Loucy (cell line): ENCODE data around the gene FCAMR.

Source experiments
- H2AFZ ChIP-seq: fragments of 200-600 bp; sonication (generic); 2 replicates; pipeline ENCODE4 v1.6.0; 2016; ENCODE audit warnings: antibody characterized with exemption, mild to moderate bottlenecking, low read length, moderate library complexity
- H3F3A ChIP-seq: fragments of 200-600 bp; 2 replicates; pipeline ENCODE4 v1.6.0; 2016; ENCODE audit warnings: antibody characterized with exemption, low read depth, mild to moderate bottlenecking
- H3K27me3 ChIP-seq: fragments of 200-600 bp; sonication (generic); 2 replicates; pipeline ENCODE4 v1.6.1; 2014; ENCODE audit warnings: low read length, mild to moderate bottlenecking; ENCODE audit not compliant: insufficient read depth, poor library complexity, severe bottlenecking
- H3K36me3 ChIP-seq: fragments of 200-600 bp; sonication (generic); 2 replicates; pipeline ENCODE4 v1.6.1; 2016; ENCODE audit warnings: low read length; ENCODE audit not compliant: insufficient read depth
- H3K4me1 ChIP-seq: fragments of 200-600 bp; sonication (generic); 2 replicates; pipeline ENCODE4 v1.5.1; 2014; ENCODE audit warnings: low read length, mild to moderate bottlenecking; ENCODE audit not compliant: insufficient read depth, poor library complexity, severe bottlenecking
- H3K4me2 ChIP-seq: fragments of 200-600 bp; sonication (generic); 2 replicates; pipeline ENCODE4 v1.6.0; 2014; ENCODE audit warnings: antibody characterized with exemption, low read length, low read depth, mild to moderate bottlenecking; ENCODE audit not compliant: poor library complexity, severe bottlenecking
- H3K4me3 ChIP-seq: fragments of 200-600 bp; sonication (generic); 2 replicates; pipeline ENCODE4 v1.5.1; 2014; ENCODE audit warnings: low read length, mild to moderate bottlenecking, mixed read lengths; ENCODE audit not compliant: poor library complexity, severe bottlenecking
- H3K79me2 ChIP-seq: fragments of 200-600 bp; sonication (generic); 2 replicates; pipeline ENCODE4 v1.6.1; 2014; ENCODE audit warnings: low read length; ENCODE audit not compliant: insufficient read depth
- H3K9ac ChIP-seq: fragments of 200-600 bp; sonication (generic); 2 replicates; pipeline ENCODE4 v1.6.0; 2014; ENCODE audit warnings: mild to moderate bottlenecking, low read depth, low read length, moderate library complexity; ENCODE audit not compliant: poor library complexity, severe bottlenecking
- H3K9me2 ChIP-seq: fragments of 200-600 bp; sonication (generic); replicated peaks from 2 replicates; pipeline ENCODE4 v1.6.1; 2016; ENCODE audit warnings: low read depth, low read length, mixed read lengths
- H3K9me3 ChIP-seq: fragments of 200-600 bp; sonication (generic); 2 replicates; pipeline ENCODE4 v1.6.1; 2014; ENCODE audit warnings: mild to moderate bottlenecking, antibody characterized with exemption, low read length, low read depth; ENCODE audit not compliant: insufficient read depth
- H4K20me1 ChIP-seq: fragments of 200-600 bp; sonication (generic); 2 replicates; pipeline ENCODE4 v1.6.0; 2014; ENCODE audit warnings: antibody characterized with exemption, low read length, mild to moderate bottlenecking; ENCODE audit not compliant: insufficient read depth, poor library complexity, severe bottlenecking
- CTCF ChIP-seq: fragments of 200-600 bp; sonication (generic); conservative IDR thresholded peaks from 2 replicates; pipeline ENCODE4 v1.5.1; 2014; ENCODE audit warnings: mild to moderate bottlenecking, antibody characterized with exemption, low read length
- EZH2phosphoT487 ChIP-seq: fragments of 200-600 bp; IDR thresholded peaks from 2 replicates; pipeline ENCODE4 v1.6.1; 2018; ENCODE audit warnings: antibody characterized with exemption, mild to moderate bottlenecking, moderate library complexity, borderline replicate concordance

Gene FCAMR

GRCh38 chr1:206930210-206930798, 40.0 kb downstream of the FCAMR start:
- no peaks in the 10 kb centered on the region for H4K20me1 ChIP-seq
- H3K4me3 ChIP-seq = no peak overlapping the region
- no peak overlapping the region for H3K4me2 ChIP-seq
- H2AFZ ChIP-seq = no peak overlapping the region
- H3K27me3 ChIP-seq = no peaks in the 10 kb centered on the region
- H3K4me1 ChIP-seq = no peaks in the 10 kb centered on the region
- no peaks in the 10 kb centered on the region for H3F3A ChIP-seq
- no peaks in the 10 kb centered on the region for H3K9me2 ChIP-seq
- H3K36me3 ChIP-seq = no peaks in the 10 kb centered on the region
- no peaks in the 10 kb centered on the region for H3K79me2 ChIP-seq
- H3K9me3 ChIP-seq = no peaks in the 10 kb centered on the region
- TF ChIP-seq CTCF (no peak), EZH2phosphoT487 (no peak)
- no peak overlapping the region for H3K9ac ChIP-seq

DNA sequence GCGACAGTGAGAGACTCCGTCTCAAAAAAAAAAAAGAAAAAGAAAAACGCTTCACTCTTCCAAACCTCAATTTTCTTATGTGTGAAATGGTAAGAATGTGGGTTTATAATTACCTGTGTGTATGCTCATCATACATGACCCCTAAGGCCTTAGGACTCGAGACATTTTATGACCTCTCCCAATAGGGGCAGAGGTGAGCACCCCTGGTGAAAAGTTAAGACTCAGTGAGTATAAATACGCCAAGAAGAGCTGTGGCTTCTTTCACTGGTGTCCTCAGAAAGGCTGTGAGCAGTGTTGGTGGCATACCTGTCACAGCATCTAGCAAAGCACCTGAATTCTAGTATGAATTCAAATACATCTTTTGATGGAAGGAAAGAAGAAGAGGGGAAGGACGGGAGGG, 40.7 kb downstream of the FCAMR start:
- Histone ChIP-seq H3K4me1 (peaks cover 4% of the 10 kb centered on the region), H3K4me3 (no peak overlapping the region), H3K27me3 (no peaks in the 10 kb centered on the region), H3K36me3 (no peaks in the 10 kb centered on the region), H3F3A (no peaks in the 10 kb centered on the region), H3K9me3 (no peaks in the 10 kb centered on the region), H2AFZ (no peak overlapping the region), H4K20me1 (no peaks in the 10 kb centered on the region), H3K79me2 (no peaks in the 10 kb centered on the region), H3K9me2 (no peaks in the 10 kb centered on the region), H3K4me2 (no peak overlapping the region), H3K9ac (no peak overlapping the region)
- TF ChIP-seq EZH2phosphoT487 (no peak), CTCF (0 out of 2 replicates have a peak, but pooled peaks have one; percentile 13)

DNA sequence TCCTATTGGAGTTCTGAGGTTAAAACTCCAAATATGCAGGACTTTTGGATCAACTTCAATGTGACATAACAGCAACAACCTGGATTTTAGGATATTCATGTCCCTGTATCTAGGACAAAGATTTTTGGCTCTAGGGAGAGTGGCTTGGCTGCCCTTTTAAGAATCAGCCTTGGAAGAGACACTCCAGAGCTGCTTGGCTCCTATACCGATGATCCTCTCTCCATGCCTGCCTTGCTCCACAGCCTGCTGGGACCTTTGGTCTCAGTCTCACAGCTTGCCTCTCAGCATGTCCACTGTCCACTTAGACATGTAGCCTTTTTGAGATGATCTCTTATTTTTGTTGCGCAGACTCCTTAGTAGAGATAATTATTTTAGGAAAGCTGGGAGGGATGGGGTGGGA, 44.0 kb downstream of the FCAMR start:
- H3K9me2 ChIP-seq = no peaks in the 10 kb centered on the region
- no peak overlapping the region for H3K4me3 ChIP-seq
- peaks cover 27% of the 10 kb centered on the region for H3K4me1 ChIP-seq
- H3K36me3 ChIP-seq = no peaks in the 10 kb centered on the region
- H2AFZ ChIP-seq = no peak overlapping the region
- H3F3A ChIP-seq = no peaks in the 10 kb centered on the region
- no peak overlapping the region for H3K9ac ChIP-seq
- H3K4me2 ChIP-seq = no peak overlapping the region
- no peaks in the 10 kb centered on the region for H3K27me3 ChIP-seq
- TF ChIP-seq CTCF (no peak), EZH2phosphoT487 (no peak)
- H4K20me1 ChIP-seq = no peaks in the 10 kb centered on the region
- no peaks in the 10 kb centered on the region for H3K79me2 ChIP-seq
- no peaks in the 10 kb centered on the region for H3K9me3 ChIP-seq
